ENCODE measurements around the gene PIAS4.

PIAS4 gene

GRCh38 chr19:4086411-4086867, 78.9 kb downstream of the PIAS4 start:
- TF ChIP-seq CTCF (IDR thresholded peaks at IDR 0.05; ENCODE audit: control insufficient read depth, extremely low read depth, insufficient read depth) = no peak
- no peak for DNase-seq (ENCODE audit: low read depth)
- no peak overlapping the region for H3K4me3 ChIP-seq (ENCODE audit: low read depth, low read length)

GRCh38 chr19:4087787-4088679, 80.5 kb downstream of the PIAS4 start:
- H3K4me3 ChIP-seq (ENCODE audit: low read depth, low read length) = no peak overlapping the region
- DNase-seq (ENCODE audit: low read depth) = no peak

GRCh38 chr19:4088975-4089374, 81.4 kb downstream of the PIAS4 start:
- TF ChIP-seq CTCF (IDR thresholded peaks at IDR 0.05; ENCODE audit: control insufficient read depth, extremely low read depth, insufficient read depth) = no peak
- H3K4me3 ChIP-seq (ENCODE audit: low read depth, low read length) = no peak overlapping the region
- DNase-seq (ENCODE audit: low read depth) = no peak

More at GRCh38 chr19:4087787-4088679, 80.5 kb downstream of the PIAS4 start:
- no peak for TF ChIP-seq CTCF (IDR thresholded peaks at IDR 0.05; ENCODE audit: control insufficient read depth, extremely low read depth, insufficient read depth)
